ENCODE measurements around the gene SNPH. TPM values are rescaled to one million over a fixed set of nuclear protein-coding genes. Genes with fewer than 3 reads are reported as not detected.

The SNPH gene
- total and polyA plus RNA-seq, 2 experiments from 2014 or later: 5.7 to 11.2 TPM

GRCh38 chr20:1313236-1313964, 47.3 kb downstream of the SNPH start:
- 9 to 15% methylated on average over 25 to 31 of the region's 38 CpGs for WGBS, 2 experiments (ENCODE audit: low coverage in 1 of 2, low lambda C conversion rate in 2 of 2, missing lambda C conversion rate in 2 of 2)
- DNase-seq: peak; percentile 76
- Histone ChIP-seq H2AFZ (peak overlapping the region; percentile 72), H3K9me2 (ENCODE audit: insufficient read depth) (no peaks in the 10 kb centered on the region), H3K79me2 (ENCODE audit: insufficient read depth) (no peaks in the 10 kb centered on the region), H3F3A (ENCODE audit: insufficient read depth) (no peaks in the 10 kb centered on the region), H3K27me3 (replicated peaks; ENCODE audit: insufficient read depth) (no peaks in the 10 kb centered on the region), H3K27ac (no peak overlapping the region), H3K9me3 (ENCODE audit: low read depth) (no peaks in the 10 kb centered on the region), H3K4me2 (ENCODE audit: unreplicated experiment) (peak overlapping the region; percentile 74), H3K4me3 (peak overlapping the region; percentile 70), H4K20me1 (ENCODE audit: insufficient read depth) (no peaks in the 10 kb centered on the region), H3K9ac (peak overlapping the region; percentile 44), H3K4me1 (ENCODE audit: insufficient read depth) (0 out of 2 replicates have a peak, but pooled peaks cover 6% of the 10 kb centered on the region), H3K36me3 (ENCODE audit: low read depth) (no peaks in the 10 kb centered on the region)
- no peak for TF ChIP-seq EZH2 (IDR thresholded peaks at IDR 0.05; ENCODE audit: insufficient read depth, poor library complexity, severe bottlenecking)
- TF ChIP-seq EZH2phosphoT487 (IDR thresholded peaks at IDR 0.05; ENCODE audit: insufficient read depth, low read depth): no peak
- in situ Hi-C loops (cut with MboI): no loop called here

DNA sequence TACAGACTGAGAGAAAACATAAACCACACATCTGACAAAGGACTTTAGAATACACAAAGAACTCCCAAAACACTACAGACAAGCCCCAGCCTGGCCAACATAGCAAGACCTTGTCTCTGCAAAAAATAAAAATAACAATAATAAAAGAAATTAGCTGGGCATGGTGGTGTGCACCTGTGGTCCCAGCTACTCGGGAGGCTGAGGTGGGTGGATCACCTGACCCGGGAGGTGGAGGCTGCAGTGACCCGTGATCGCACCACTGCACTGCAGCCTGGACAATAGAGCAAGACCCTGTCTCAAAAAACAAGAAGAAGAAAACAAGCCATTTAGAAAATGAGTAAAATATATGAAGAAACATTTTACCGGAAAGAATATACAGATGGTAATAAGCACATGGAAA, 49.7 kb downstream of the SNPH start:
- 60 to 62% methylated on average over 5 of the region's 5 CpGs for WGBS, 2 experiments (ENCODE audit: low coverage in 1 of 2, low lambda C conversion rate in 2 of 2, missing lambda C conversion rate in 2 of 2)
- no peak overlapping the region for H3K27ac ChIP-seq
- no peaks in the 10 kb centered on the region for H3K36me3 ChIP-seq (ENCODE audit: low read depth)
- in situ Hi-C loops (cut with MboI): loop anchor here (5.0 kb wide), 1 partner anchor 121 kb away; no protein-coding TSS in a partner anchor
- no peaks in the 10 kb centered on the region for H3F3A ChIP-seq (ENCODE audit: insufficient read depth)
- no peaks in the 10 kb centered on the region for H3K27me3 ChIP-seq (replicated peaks; ENCODE audit: insufficient read depth)
- DNase-seq: no peak
- H3K9ac ChIP-seq: no peak overlapping the region
- H3K4me3 ChIP-seq: no peak overlapping the region
- H3K4me1 ChIP-seq (ENCODE audit: insufficient read depth): peaks cover 11% of the 10 kb centered on the region; the same call in 1 of the 2 replicates
- H3K4me2 ChIP-seq (ENCODE audit: unreplicated experiment): no peak overlapping the region
- H3K79me2 ChIP-seq (ENCODE audit: insufficient read depth): no peaks in the 10 kb centered on the region
- no peaks in the 10 kb centered on the region for H4K20me1 ChIP-seq (ENCODE audit: insufficient read depth)
- no peak overlapping the region for H2AFZ ChIP-seq
- no peak for TF ChIP-seq EZH2phosphoT487 (IDR thresholded peaks at IDR 0.05; ENCODE audit: insufficient read depth, low read depth)
- TF ChIP-seq EZH2 (IDR thresholded peaks at IDR 0.05; ENCODE audit: insufficient read depth, poor library complexity, severe bottlenecking): no peak
- no peaks in the 10 kb centered on the region for H3K9me3 ChIP-seq (ENCODE audit: low read depth)
- no peaks in the 10 kb centered on the region for H3K9me2 ChIP-seq (ENCODE audit: insufficient read depth)

DNA sequence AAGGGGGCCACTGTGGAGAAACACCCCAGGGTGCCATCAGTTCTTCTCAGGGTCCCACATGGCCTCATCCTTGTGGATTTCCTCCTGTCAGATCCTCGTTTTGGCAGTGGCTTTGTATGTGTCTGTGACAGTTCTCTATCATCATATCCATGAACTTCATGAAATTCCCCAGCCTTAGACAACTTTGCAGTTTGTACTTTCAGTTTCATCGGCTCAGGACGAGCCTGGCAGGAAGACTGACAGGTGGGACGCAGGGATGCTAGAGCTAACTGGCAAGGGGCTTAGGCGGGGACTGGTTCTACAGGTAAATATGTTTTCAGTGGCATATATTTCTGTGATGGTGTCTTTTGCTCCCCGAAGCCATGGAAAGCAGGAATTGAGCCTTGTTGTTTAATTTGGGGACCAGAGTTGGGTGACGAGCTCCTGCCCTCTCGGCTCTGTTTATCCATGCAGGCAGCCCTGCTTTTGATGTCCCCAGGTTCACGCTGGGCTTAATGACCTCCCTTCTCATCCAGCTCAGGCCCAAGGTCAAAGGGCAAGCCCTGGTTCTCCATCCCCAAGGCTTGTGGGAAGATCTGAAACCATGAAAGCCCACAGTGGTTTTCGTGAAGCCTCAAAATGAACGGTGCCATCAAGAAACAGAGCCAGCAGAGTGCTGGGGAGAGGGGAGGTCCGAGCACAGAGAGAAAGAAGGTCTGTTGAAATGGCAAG, 51.6 kb downstream of the SNPH start:
- Histone ChIP-seq H3K36me3 (ENCODE audit: low read depth) (no peaks in the 10 kb centered on the region), H4K20me1 (ENCODE audit: insufficient read depth) (no peaks in the 10 kb centered on the region), H3K9me2 (ENCODE audit: insufficient read depth) (no peaks in the 10 kb centered on the region), H3K27ac (no peak overlapping the region), H3K9ac (no peak overlapping the region), H2AFZ (0 out of 2 replicates have a peak overlapping the region, but pooled peaks have one; percentile 43), H3F3A (ENCODE audit: insufficient read depth) (peaks cover 9% of the 10 kb centered on the region; the same call in 1 of the 2 replicates), H3K4me2 (ENCODE audit: unreplicated experiment) (peak overlapping the region; percentile 9), H3K4me3 (no peak overlapping the region), H3K27me3 (replicated peaks; ENCODE audit: insufficient read depth) (no peaks in the 10 kb centered on the region), H3K4me1 (ENCODE audit: insufficient read depth) (peaks cover 18% of the 10 kb centered on the region), H3K79me2 (ENCODE audit: insufficient read depth) (no peaks in the 10 kb centered on the region), H3K9me3 (ENCODE audit: low read depth) (no peaks in the 10 kb centered on the region)
- in situ Hi-C loops (cut with MboI): loop anchor here (5.0 kb wide), 1 partner anchor 120 kb away; no protein-coding TSS in a partner anchor
- no peak for DNase-seq
- WGBS, 2 experiments (ENCODE audit: low coverage in 1 of 2, low lambda C conversion rate in 2 of 2, missing lambda C conversion rate in 2 of 2): 57 to 59% methylated on average over 12 of the region's 12 CpGs
- TF ChIP-seq EZH2phosphoT487 (IDR thresholded peaks at IDR 0.05; ENCODE audit: insufficient read depth, low read depth) (no peak), EZH2 (IDR thresholded peaks at IDR 0.05; ENCODE audit: insufficient read depth, poor library complexity, severe bottlenecking) (no peak)

GRCh38 chr20:1319051-1319450, 53.0 kb downstream of the SNPH start:
- no peaks in the 10 kb centered on the region for H3K79me2 ChIP-seq (ENCODE audit: insufficient read depth)
- H3K4me3 ChIP-seq: no peak overlapping the region
- no peaks in the 10 kb centered on the region for H3K27me3 ChIP-seq (replicated peaks; ENCODE audit: insufficient read depth)
- H4K20me1 ChIP-seq (ENCODE audit: insufficient read depth): no peaks in the 10 kb centered on the region
- no peaks in the 10 kb centered on the region for H3K9me2 ChIP-seq (ENCODE audit: insufficient read depth)
- DNase-seq: no peak
- peaks cover 23% of the 10 kb centered on the region for H3K4me1 ChIP-seq (ENCODE audit: insufficient read depth)
- H3K27ac ChIP-seq: no peak overlapping the region
- H3K36me3 ChIP-seq (ENCODE audit: low read depth): no peaks in the 10 kb centered on the region
- 96% methylated on average over 4 of the region's 4 CpGs for WGBS, 2 experiments (ENCODE audit: low coverage in 1 of 2, low lambda C conversion rate in 2 of 2, missing lambda C conversion rate in 2 of 2)
- H3K4me2 ChIP-seq (ENCODE audit: unreplicated experiment): no peak overlapping the region
- H3F3A ChIP-seq (ENCODE audit: insufficient read depth): peaks cover 19% of the 10 kb centered on the region
- no peak overlapping the region for H2AFZ ChIP-seq
- no peak for TF ChIP-seq EZH2phosphoT487 (IDR thresholded peaks at IDR 0.05; ENCODE audit: insufficient read depth, low read depth)
- no peak for TF ChIP-seq EZH2 (IDR thresholded peaks at IDR 0.05; ENCODE audit: insufficient read depth, poor library complexity, severe bottlenecking)
- H3K9ac ChIP-seq: no peak overlapping the region
- H3K9me3 ChIP-seq (ENCODE audit: low read depth): no peaks in the 10 kb centered on the region
- in situ Hi-C loops (cut with MboI): loop anchor here (5.0 kb wide), 1 partner anchor 118 kb away; no protein-coding TSS in a partner anchor

All from GM23248 (cell line).